PFSK-1 (cell line): ENCODE data around the gene TNIP1.

Source experiments
- FOXP2 ChIP-seq: optimal IDR thresholded peaks from 2 replicates; pipeline ENCODE3; 2011; ENCODE audit warnings: borderline replicate concordance, control low read depth, inconsistent platforms; ENCODE audit not compliant: insufficient read depth; ENCODE audit errors: extremely low read length, extremely low read depth
- POLR2AphosphoS5 ChIP-seq: IDR thresholded peaks from 2 replicates; pipeline ENCODE4 v1.6.1; 2012; ENCODE audit warnings: low read depth, mild to moderate bottlenecking, control low read depth, low read length, moderate library complexity
- TAF1 ChIP-seq: IDR thresholded peaks from 2 replicates; pipeline ENCODE4 v1.6.1; 2012; ENCODE audit warnings: low read length, control low read depth, borderline replicate concordance; ENCODE audit not compliant: insufficient read depth
- TF ChIP-seq, protein P1 (sequence below), 2 experiments: IDR thresholded peaks; 2 replicates each; pipeline versions ENCODE4 v1.6.1 to v1.8.0; 2011 to 2012; ENCODE audit warnings: low read depth in 2 of 2, low read length in 2 of 2, control low read depth in 1 of 2, inconsistent platforms in 1 of 2, mild to moderate bottlenecking in 1 of 2, moderate library complexity in 1 of 2; ENCODE audit not compliant: insufficient read depth in 1 of 2

DNA sequence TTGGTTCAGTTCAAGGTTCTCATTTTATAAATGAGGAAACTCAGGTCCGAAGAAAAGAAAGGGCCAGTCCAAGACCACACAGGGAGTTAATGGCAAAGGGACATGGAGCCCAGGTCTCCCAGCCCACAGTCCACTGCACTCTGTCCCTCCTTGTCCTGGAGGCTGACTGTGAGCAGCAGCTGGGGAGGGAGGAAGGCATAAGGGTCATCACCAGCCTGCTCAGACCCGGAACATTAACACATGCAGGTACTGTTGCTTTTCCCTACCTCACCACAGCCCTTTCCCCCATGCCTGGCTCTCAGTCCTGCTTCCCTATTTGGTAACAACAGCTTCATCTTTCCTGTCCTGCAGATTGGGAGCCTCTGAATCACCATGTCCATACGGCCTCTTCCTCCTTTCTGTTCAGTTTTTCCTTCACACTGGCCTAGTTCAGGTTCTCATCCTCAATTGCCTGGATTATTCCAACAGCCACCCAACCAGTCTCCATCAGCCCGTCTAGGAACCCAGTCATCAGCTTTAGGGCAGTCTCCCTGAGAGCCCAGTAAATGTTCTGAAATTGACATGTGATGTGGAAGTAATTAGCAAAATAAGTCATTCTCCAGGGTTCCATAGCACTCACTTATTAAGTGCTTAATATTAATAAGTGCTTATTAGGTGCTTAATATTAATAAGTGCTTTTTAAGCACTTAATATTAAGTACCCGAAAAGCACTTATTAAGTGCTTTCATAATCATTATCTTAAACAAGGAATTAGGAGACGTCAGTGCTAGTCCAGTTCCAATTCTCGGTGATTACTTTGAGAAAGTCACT is 56.2 kb downstream of the TNIP1 start:
- no peak for TF ChIP-seq POLR2AphosphoS5
- TF ChIP-seq FOXP2 = no peak
- TF ChIP-seq TAF1 = no peak
- TF ChIP-seq, protein P1, sequence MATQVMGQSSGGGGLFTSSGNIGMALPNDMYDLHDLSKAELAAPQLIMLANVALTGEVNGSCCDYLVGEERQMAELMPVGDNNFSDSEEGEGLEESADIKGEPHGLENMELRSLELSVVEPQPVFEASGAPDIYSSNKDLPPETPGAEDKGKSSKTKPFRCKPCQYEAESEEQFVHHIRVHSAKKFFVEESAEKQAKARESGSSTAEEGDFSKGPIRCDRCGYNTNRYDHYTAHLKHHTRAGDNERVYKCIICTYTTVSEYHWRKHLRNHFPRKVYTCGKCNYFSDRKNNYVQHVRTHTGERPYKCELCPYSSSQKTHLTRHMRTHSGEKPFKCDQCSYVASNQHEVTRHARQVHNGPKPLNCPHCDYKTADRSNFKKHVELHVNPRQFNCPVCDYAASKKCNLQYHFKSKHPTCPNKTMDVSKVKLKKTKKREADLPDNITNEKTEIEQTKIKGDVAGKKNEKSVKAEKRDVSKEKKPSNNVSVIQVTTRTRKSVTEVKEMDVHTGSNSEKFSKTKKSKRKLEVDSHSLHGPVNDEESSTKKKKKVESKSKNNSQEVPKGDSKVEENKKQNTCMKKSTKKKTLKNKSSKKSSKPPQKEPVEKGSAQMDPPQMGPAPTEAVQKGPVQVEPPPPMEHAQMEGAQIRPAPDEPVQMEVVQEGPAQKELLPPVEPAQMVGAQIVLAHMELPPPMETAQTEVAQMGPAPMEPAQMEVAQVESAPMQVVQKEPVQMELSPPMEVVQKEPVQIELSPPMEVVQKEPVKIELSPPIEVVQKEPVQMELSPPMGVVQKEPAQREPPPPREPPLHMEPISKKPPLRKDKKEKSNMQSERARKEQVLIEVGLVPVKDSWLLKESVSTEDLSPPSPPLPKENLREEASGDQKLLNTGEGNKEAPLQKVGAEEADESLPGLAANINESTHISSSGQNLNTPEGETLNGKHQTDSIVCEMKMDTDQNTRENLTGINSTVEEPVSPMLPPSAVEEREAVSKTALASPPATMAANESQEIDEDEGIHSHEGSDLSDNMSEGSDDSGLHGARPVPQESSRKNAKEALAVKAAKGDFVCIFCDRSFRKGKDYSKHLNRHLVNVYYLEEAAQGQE (IDR thresholded peaks at IDR 0.05; ENCODE audit: insufficient read depth in 1 of 2, low read depth in 2 of 2, low read length in 2 of 2) = no peak
